ENCODE results near the gene ALX1. TPM values are rescaled to one million over a fixed set of nuclear protein-coding genes. Genes with fewer than 3 reads are reported as not detected.

Gene ALX1
- total RNA-seq, 1 donor from 2014 or later = 0.52 TPM

DNA sequence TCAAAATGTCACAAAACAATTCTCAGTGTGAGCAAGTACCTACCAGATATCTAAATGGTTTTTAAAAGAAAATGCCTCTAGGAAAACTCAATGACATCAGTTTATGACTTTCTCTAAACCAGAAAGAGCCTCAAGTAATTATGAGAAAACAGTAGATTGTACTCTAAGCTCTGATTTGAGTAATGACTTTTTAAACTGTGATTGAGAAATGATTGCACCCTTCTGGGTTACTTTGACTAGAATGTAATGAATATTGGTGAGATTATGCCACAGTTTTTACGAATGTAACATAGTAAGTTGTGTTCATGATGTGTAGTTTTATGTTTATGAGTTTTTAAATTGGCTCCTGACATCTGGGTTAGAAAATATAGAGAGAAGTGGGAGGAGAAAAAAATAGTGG, 68.8 kb downstream of the ALX1 start:
- no peak overlapping the region for H3K27ac ChIP-seq (ENCODE audit: low read depth, low read length)
- H3K4me1 ChIP-seq (ENCODE audit: control insufficient read depth in 3 of 3, insufficient read depth in 3 of 3, low read length in 3 of 3) = no peaks in the 10 kb centered on the region

DNA sequence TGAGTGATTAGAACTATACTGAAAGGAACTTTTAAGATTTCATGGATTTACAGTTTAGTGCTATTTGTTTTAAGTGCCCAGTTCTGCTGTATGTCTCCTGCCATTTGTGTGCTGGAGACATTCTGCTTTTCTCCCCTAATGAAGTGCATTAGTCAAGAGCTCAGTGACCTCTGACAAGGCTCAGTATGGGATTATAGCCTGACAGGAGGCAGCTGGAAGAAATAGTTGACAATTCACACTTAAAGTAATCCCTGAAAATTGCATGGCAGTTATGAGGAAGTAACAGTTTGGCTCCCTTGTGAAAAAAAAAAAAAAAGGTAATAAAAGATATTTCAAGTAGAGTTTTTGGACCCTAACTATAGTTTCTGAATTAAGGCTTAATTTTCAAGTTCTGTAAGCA, 70.3 kb downstream of the ALX1 start:
- Histone ChIP-seq H3K27ac (ENCODE audit: low read depth, low read length) (no peak overlapping the region), H3K27me3 (ENCODE audit: control insufficient read depth in 3 of 3, insufficient read depth in 3 of 3, low read length in 3 of 3) (no peaks in the 10 kb centered on the region), H3K9me3 (ENCODE audit: control insufficient read depth in 3 of 3, low read length in 3 of 3) (no peaks in the 10 kb centered on the region), H3K9ac (ENCODE audit: low read depth in 1 of 3, low read length in 3 of 3) (no peak overlapping the region), H3K4me3 (ENCODE audit: low read length in 3 of 3) (no peak overlapping the region), H3K36me3 (ENCODE audit: control insufficient read depth in 3 of 3, insufficient read depth in 3 of 3, low read length in 3 of 3) (no peaks in the 10 kb centered on the region), H3K4me1 (ENCODE audit: control insufficient read depth in 3 of 3, insufficient read depth in 3 of 3, low read length in 3 of 3) (no peaks in the 10 kb centered on the region)

More for the DNA sequence above, 68.8 kb downstream of the ALX1 start:
- Histone ChIP-seq H3K9me3 (ENCODE audit: control insufficient read depth in 3 of 3, low read length in 3 of 3) (no peaks in the 10 kb centered on the region), H3K4me3 (ENCODE audit: low read length in 3 of 3) (no peak overlapping the region), H3K27me3 (ENCODE audit: control insufficient read depth in 3 of 3, insufficient read depth in 3 of 3, low read length in 3 of 3) (no peaks in the 10 kb centered on the region), H3K36me3 (ENCODE audit: control insufficient read depth in 3 of 3, insufficient read depth in 3 of 3, low read length in 3 of 3) (no peaks in the 10 kb centered on the region), H3K9ac (ENCODE audit: low read depth in 1 of 3, low read length in 3 of 3) (no peak overlapping the region)

Other genes with a start within 250 kb of the ALX1 start
- gene TSPAN19, start 243.9 kb upstream of the ALX1 start, total RNA-seq = not detected
- not detected for gene LRRIQ1, start 243.9 kb upstream of the ALX1 start, total RNA-seq